ENCODE data around the gene ABCB9. TPM values are rescaled to one million over a fixed set of nuclear protein-coding genes. Genes with fewer than 3 reads are reported as not detected.
A peak's percentile ranks its signal among the peaks of the same experiment; 100 is the strongest.
"Not testable (repeated sequence)": the region's sequence is repeated elsewhere in the genome, so short reads cannot be mapped to it uniquely, and the experiment has no call there.

The ABCB9 gene
- total RNA-seq, 1 donor = 12.1 TPM

- peak; percentile 98 for DNase-seq (ENCODE audit: low read depth)
- peak; percentile 55 for TF ChIP-seq CTCF (IDR thresholded peaks at IDR 0.05; ENCODE audit: insufficient read depth, low read depth, low read length)
- H3K4me3 ChIP-seq (ENCODE audit: low read depth, low read length) = no peak overlapping the region
Observed at GRCh38 chr12:122946690-122947341, 19.4 kb downstream of the ABCB9 start.

- no peak overlapping the region for H3K4me3 ChIP-seq (ENCODE audit: low read depth, low read length)
- no peak for TF ChIP-seq CTCF (IDR thresholded peaks at IDR 0.05; ENCODE audit: insufficient read depth, low read depth, low read length)
- DNase-seq (ENCODE audit: low read depth) = no peak
Observed at GRCh38 chr12:122944605-122945592, 21.4 kb downstream of the ABCB9 start.

- TF ChIP-seq CTCF (IDR thresholded peaks at IDR 0.05; ENCODE audit: insufficient read depth, low read depth, low read length) = no peak
- no peak overlapping the region for H3K4me3 ChIP-seq (ENCODE audit: low read depth, low read length)
- no peak for DNase-seq (ENCODE audit: low read depth)
Observed at GRCh38 chr12:122943196-122943595, 23.1 kb downstream of the ABCB9 start.

- no peak overlapping the region for H3K4me3 ChIP-seq (ENCODE audit: low read depth, low read length)
- DNase-seq (ENCODE audit: low read depth) = no peak
- TF ChIP-seq CTCF (IDR thresholded peaks at IDR 0.05; ENCODE audit: insufficient read depth, low read depth, low read length) = no peak
Observed at GRCh38 chr12:122942637-122943036, 23.6 kb downstream of the ABCB9 start.

GRCh38 chr12:122941351-122941750 lies 24.9 kb downstream of the ABCB9 start:
- H3K4me3 ChIP-seq (ENCODE audit: low read depth, low read length) = not testable (repeated sequence)
- DNase-seq (ENCODE audit: low read depth) = peak; percentile 37

- H3K4me3 ChIP-seq (ENCODE audit: low read depth, low read length) = no peak overlapping the region
- TF ChIP-seq CTCF (IDR thresholded peaks at IDR 0.05; ENCODE audit: insufficient read depth, low read depth, low read length) = no peak
- no peak for DNase-seq (ENCODE audit: low read depth)
Observed at GRCh38 chr12:122939125-122939524, 27.1 kb downstream of the ABCB9 start.

GRCh38 chr12:122937622-122938091 lies 28.6 kb downstream of the ABCB9 start:
- TF ChIP-seq CTCF (IDR thresholded peaks at IDR 0.05; ENCODE audit: insufficient read depth, low read depth, low read length) = no peak
- no peak for DNase-seq (ENCODE audit: low read depth)
- no peak overlapping the region for H3K4me3 ChIP-seq (ENCODE audit: low read depth, low read length)
